Stomach (tissue), 4 donors: ENCODE data around the gene GABRB3.

Experiments
- EP300 ChIP-seq: sonication (generic); formaldehyde crosslinking; IDR thresholded peaks from one replicate; pipeline ENCODE4 v1.6.1; 2017; ENCODE audit warnings: antibody characterized with exemption
- POLR2A ChIP-seq, 4 donors: fragments of 450-650 bp; IDR thresholded peaks; one replicate each; pipeline ENCODE4 v1.6.1; 2016; ENCODE audit warnings: antibody characterized with exemption in 4 of 4, control low read depth in 2 of 4, mild to moderate bottlenecking in 1 of 4, moderate library complexity in 1 of 4
- POLR2AphosphoS5 ChIP-seq, 3 donors: sonication (generic); formaldehyde crosslinking; IDR thresholded peaks; one replicate each; pipeline ENCODE4 v1.6.1; 2016; ENCODE audit warnings: antibody characterized with exemption in 3 of 3
- TF ChIP-seq, protein P1 (sequence below), 7 experiments: fragments of 450-650 bp in 4 of 7; fragments of 200-600 bp in 3 of 7; sonication (generic) in 3 of 7; IDR thresholded peaks; one replicate each; pipeline ENCODE4 v1.5.1; 2016 to 2019; ENCODE audit warnings: antibody characterized with exemption in 7 of 7, control low read depth in 2 of 7, mild to moderate bottlenecking in 1 of 7

DNA sequence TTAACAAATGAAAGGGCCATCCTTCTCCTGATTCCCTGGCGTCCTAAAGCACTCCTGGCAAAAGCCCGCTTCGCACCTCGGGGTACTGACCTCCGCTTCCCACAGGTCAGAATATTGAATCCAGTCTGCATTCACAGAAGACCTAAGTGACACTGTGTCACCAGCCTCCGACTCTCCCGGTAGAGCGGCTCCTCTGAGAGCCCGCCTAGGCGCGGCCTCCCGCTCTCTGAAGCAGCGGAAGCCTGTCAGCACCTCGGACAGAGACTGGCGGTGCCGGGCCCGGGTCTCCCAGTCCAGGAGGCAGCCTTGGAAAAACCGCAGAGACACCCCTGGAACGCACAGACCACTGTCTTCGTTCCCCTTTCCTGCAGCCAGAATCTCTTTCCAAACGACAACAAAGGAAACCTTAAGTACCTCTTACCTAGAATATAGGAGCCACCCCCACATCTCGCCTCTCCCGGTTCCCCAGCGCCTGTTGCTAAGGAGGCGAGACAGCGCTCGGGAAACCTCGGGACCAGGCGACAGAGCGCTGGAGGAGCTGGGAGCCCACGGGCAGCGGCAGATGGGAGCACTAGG is 1.2 kb downstream of the GABRB3 start:
- TF ChIP-seq, protein P1, sequence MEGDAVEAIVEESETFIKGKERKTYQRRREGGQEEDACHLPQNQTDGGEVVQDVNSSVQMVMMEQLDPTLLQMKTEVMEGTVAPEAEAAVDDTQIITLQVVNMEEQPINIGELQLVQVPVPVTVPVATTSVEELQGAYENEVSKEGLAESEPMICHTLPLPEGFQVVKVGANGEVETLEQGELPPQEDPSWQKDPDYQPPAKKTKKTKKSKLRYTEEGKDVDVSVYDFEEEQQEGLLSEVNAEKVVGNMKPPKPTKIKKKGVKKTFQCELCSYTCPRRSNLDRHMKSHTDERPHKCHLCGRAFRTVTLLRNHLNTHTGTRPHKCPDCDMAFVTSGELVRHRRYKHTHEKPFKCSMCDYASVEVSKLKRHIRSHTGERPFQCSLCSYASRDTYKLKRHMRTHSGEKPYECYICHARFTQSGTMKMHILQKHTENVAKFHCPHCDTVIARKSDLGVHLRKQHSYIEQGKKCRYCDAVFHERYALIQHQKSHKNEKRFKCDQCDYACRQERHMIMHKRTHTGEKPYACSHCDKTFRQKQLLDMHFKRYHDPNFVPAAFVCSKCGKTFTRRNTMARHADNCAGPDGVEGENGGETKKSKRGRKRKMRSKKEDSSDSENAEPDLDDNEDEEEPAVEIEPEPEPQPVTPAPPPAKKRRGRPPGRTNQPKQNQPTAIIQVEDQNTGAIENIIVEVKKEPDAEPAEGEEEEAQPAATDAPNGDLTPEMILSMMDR (IDR thresholded peaks at IDR 0.05), result no peak
- TF ChIP-seq POLR2AphosphoS5 (IDR thresholded peaks at IDR 0.05) (no peak), POLR2A (IDR thresholded peaks at IDR 0.05) (no peak), EP300 (no peak)
